ENCODE data around the gene CD5L.

The CD5L gene

GRCh38 chr1:157841708-157842107 is at the start of gene CD5L:
TSS of gene CD5L (minus strand) at chr1:157841808. CDS start at chr1:157841701, 107 bp downstream.
- no peak for DNase-seq

- no peak for DNase-seq
Measured at GRCh38 chr1:157882580-157882979, 41.0 kb upstream of the CD5L start.

GRCh38 chr1:157880621-157881020 is 39.0 kb upstream of the CD5L start:
- no peak for DNase-seq

- no peak for DNase-seq
Measured at GRCh38 chr1:157878059-157878458, 36.5 kb upstream of the CD5L start.

- DNase-seq = no peak
Measured at GRCh38 chr1:157870490-157870889, 28.9 kb upstream of the CD5L start.

- DNase-seq = no peak
Measured at GRCh38 chr1:157868654-157869053, 27.0 kb upstream of the CD5L start.

GRCh38 chr1:157862114-157863070 is 20.8 kb upstream of the CD5L start:
- DNase-seq = no peak

- DNase-seq = no peak
Measured at GRCh38 chr1:157856538-157856937, 14.9 kb upstream of the CD5L start.

GRCh38 chr1:157852476-157852875 is 10.9 kb upstream of the CD5L start:
- no peak for DNase-seq

GRCh38 chr1:157849229-157849875 is 7.7 kb upstream of the CD5L start:
- no peak for DNase-seq

GRCh38 chr1:157844089-157844830 is 2.7 kb upstream of the CD5L start:
- no peak for DNase-seq

- no peak for DNase-seq
Measured at GRCh38 chr1:157842939-157843338, 1.3 kb upstream of the CD5L start.

GRCh38 chr1:157838966-157839365 is 2.6 kb downstream of the CD5L start:
- no peak for DNase-seq

GRCh38 chr1:157834430-157834829 is 7.2 kb downstream of the CD5L start:
- no peak for DNase-seq

GRCh38 chr1:157833145-157833544 is 8.5 kb downstream of the CD5L start:
- no peak for DNase-seq

- DNase-seq = peak; percentile 4
Measured at GRCh38 chr1:157831968-157832626, 9.5 kb downstream of the CD5L start.

- no peak for DNase-seq
Measured at GRCh38 chr1:157830887-157831286, 10.7 kb downstream of the CD5L start.

GRCh38 chr1:157829711-157830110 is 11.9 kb downstream of the CD5L start:
- no peak for DNase-seq

GRCh38 chr1:157829210-157829609 is 12.4 kb downstream of the CD5L start:
- DNase-seq = no peak

GRCh38 chr1:157820299-157820698 is 21.3 kb downstream of the CD5L start:
- DNase-seq = no peak

- no peak for DNase-seq
Measured at GRCh38 chr1:157819896-157820295, 21.7 kb downstream of the CD5L start, which contains the start of gene FCRL1. TSS of gene FCRL1 (minus strand) at chr1:157820120. CDS start at chr1:157820037, 83 bp downstream.

- no peak for DNase-seq
Measured at GRCh38 chr1:157819215-157819614, 22.4 kb downstream of the CD5L start.

GRCh38 chr1:157813269-157813668 is 28.3 kb downstream of the CD5L start:
- DNase-seq = no peak

All from NK-92 treated with Interleukin-12 subunit alpha and Interleukin-12 subunit beta, amount 100 ng/mL, for 24 hours (cell line).